GM23338 (cell line): ENCODE measurements around the gene RPL12. TPM values are rescaled to one million over a fixed set of nuclear protein-coding genes. Genes with fewer than 3 reads are reported as not detected.
A peak's percentile ranks its signal among the peaks of the same experiment; 100 is the strongest.

Source experiments
- ATAC-seq: fragments of 200-7000 bp; cut with Tn5 transposase; 3 replicates; pipeline ENCODE4 v1.9.1; 2020
- DNase-seq: peaks from one replicate; pipeline ENCODE4 v3.0.0-alpha.2; 2015; ENCODE audit warnings: low spot score
- H2AFZ ChIP-seq: fragments of 200-600 bp; sonication (generic); 2 replicates; pipeline ENCODE4 v1.8.0; 2016; ENCODE audit warnings: antibody characterized with exemption, mild to moderate bottlenecking, moderate library complexity
- H3F3A ChIP-seq: fragments of 200-600 bp; sonication (generic); replicated peaks from 2 replicates; pipeline ENCODE4 v1.8.0; 2017; ENCODE audit warnings: antibody characterized with exemption, mixed run types, low read depth
- H3K27ac ChIP-seq: fragments of 200-600 bp; sonication (generic); 2 replicates; pipeline ENCODE4 v1.6.1; 2016; ENCODE audit warnings: low read depth
- H3K27me3 ChIP-seq: fragments of 200-600 bp; sonication (generic); 2 replicates; pipeline ENCODE4 v1.8.0; 2016; ENCODE audit warnings: mild to moderate bottlenecking, mixed run types, moderate library complexity; ENCODE audit not compliant: insufficient read depth
- H3K36me3 ChIP-seq: fragments of 200-600 bp; sonication (generic); 2 replicates; pipeline ENCODE4 v1.8.0; 2016; ENCODE audit warnings: mild to moderate bottlenecking; ENCODE audit not compliant: insufficient read depth
- H3K4me1 ChIP-seq: fragments of 200-600 bp; sonication (generic); 2 replicates; pipeline ENCODE4 v1.8.0; 2016; ENCODE audit warnings: mild to moderate bottlenecking, moderate library complexity; ENCODE audit not compliant: insufficient read depth
- H3K4me2 ChIP-seq: fragments of 200-600 bp; sonication (generic); 2 replicates; pipeline ENCODE4 v1.7.1; 2017; ENCODE audit warnings: mixed run types
- H3K4me3 ChIP-seq: fragments of 200-600 bp; sonication (generic); 2 replicates; pipeline ENCODE4 v1.6.1; 2016; ENCODE audit warnings: mixed run types
- H3K79me2 ChIP-seq: fragments of 200-600 bp; sonication (generic); replicated peaks from 2 replicates; pipeline ENCODE4 v1.8.0; 2017; ENCODE audit warnings: mild to moderate bottlenecking; ENCODE audit not compliant: insufficient read depth
- H3K9me2 ChIP-seq: fragments of 200-600 bp; sonication (generic); 2 replicates; pipeline ENCODE4 v1.8.0; 2017; ENCODE audit not compliant: insufficient read depth
- H4K20me1 ChIP-seq: fragments of 200-600 bp; sonication (generic); replicated peaks from 2 replicates; pipeline ENCODE4 v1.8.0; 2017; ENCODE audit warnings: mild to moderate bottlenecking; ENCODE audit not compliant: insufficient read depth
- H3K27ac Mint-ChIP-seq: 2 replicates; pipeline ENCODE4 v1.8.0; 2020; ENCODE audit warnings: inconsistent platforms, mild to moderate bottlenecking, moderate library complexity, mixed read lengths
- H3K27me3 Mint-ChIP-seq: 3 replicates; pipeline ENCODE4 v1.8.0; 2022; ENCODE audit warnings: low read depth, mild to moderate bottlenecking, moderate library complexity, mixed read lengths, inconsistent platforms; ENCODE audit not compliant: insufficient read depth, poor library complexity
- H3K36me3 Mint-ChIP-seq: 3 replicates; pipeline ENCODE4 v1.8.0; 2021; ENCODE audit warnings: low read depth, mild to moderate bottlenecking, inconsistent platforms, moderate library complexity, mixed read lengths
- H3K4me1 Mint-ChIP-seq: 3 replicates; pipeline ENCODE4 v1.8.0; 2020; ENCODE audit warnings: mild to moderate bottlenecking, inconsistent platforms, mixed read lengths
- H3K4me3 Mint-ChIP-seq: 3 replicates; pipeline ENCODE4 v1.8.0; 2021; ENCODE audit warnings: moderate library complexity, mild to moderate bottlenecking, inconsistent platforms, mixed read lengths
- H3K9me3 Mint-ChIP-seq: 3 replicates; pipeline ENCODE4 v1.8.0; 2020; ENCODE audit warnings: moderate library complexity, mild to moderate bottlenecking, inconsistent platforms, mixed read lengths
- CTCF ChIP-seq, 2 experiments: fragments of 200-600 bp in 1 of 2; sonication (generic) in 1 of 2; conservative IDR thresholded peaks; 2 replicates each; pipeline versions ENCODE4 v1.5.1 to v1.6.1; 2016 to 2017; ENCODE audit warnings: antibody characterized with exemption in 2 of 2, low read depth in 2 of 2, mild to moderate bottlenecking in 2 of 2, moderate library complexity in 1 of 2
- ETS1 ChIP-seq: IDR thresholded peaks from 2 replicates; pipeline ENCODE4 v1.6.1; 2016; ENCODE audit warnings: antibody characterized with exemption
- EZH2phosphoT487 ChIP-seq: fragments of 200-600 bp; sonication (generic); IDR thresholded peaks from one replicate; pipeline ENCODE4 v1.8.1; 2018; ENCODE audit warnings: antibody characterized with exemption; ENCODE audit not compliant: unreplicated experiment
- JUNB ChIP-seq: IDR thresholded peaks from one replicate; pipeline ENCODE4 v1.6.1; 2016; ENCODE audit warnings: antibody characterized with exemption; ENCODE audit not compliant: unreplicated experiment
- REST ChIP-seq: IDR thresholded peaks from one replicate; pipeline ENCODE4 v1.6.1; 2018; ENCODE audit warnings: antibody characterized with exemption; ENCODE audit not compliant: unreplicated experiment
- STAT1 ChIP-seq: IDR thresholded peaks from one replicate; pipeline ENCODE4 v1.6.1; 2016; ENCODE audit warnings: antibody characterized with exemption; ENCODE audit not compliant: unreplicated experiment
- polyA plus RNA-seq: library from polyadenylated mRNA; unstranded; fragments of >200 nt; fragmentation: Nextera tagmentation; extraction: Ambion mirVana; gene quantifications from 2 replicates; pipeline ENCODE4 v1.2.1, GENCODE V29; 2016
- total RNA-seq: library from RNA; depleted of rRNA; stranded (reverse); fragments of >200 nt; shearing (Covaris generic); gene quantifications from 2 replicates; pipeline ENCODE4 v1.2.3, GENCODE V29; 2014

The RPL12 gene
- total and polyA plus RNA-seq, 2 experiments from 2014 or later, result 2,121 to 2,596 TPM

- no peak for TF ChIP-seq ETS1
- no peak for TF ChIP-seq STAT1
- TF ChIP-seq JUNB, result no peak
- TF ChIP-seq REST, result no peak
- TF ChIP-seq EZH2phosphoT487, result no peak
These were observed 12.8 kb downstream of the RPL12 start (continued) for GRCh38 chr9:127438394-127438793.

GRCh38 chr9:127437497-127438264 is 13.5 kb downstream of the RPL12 start:
- Histone ChIP-seq H3K4me1 (no peaks in the 10 kb centered on the region), H3K79me2 (no peaks in the 10 kb centered on the region), H3K27ac (no peak overlapping the region), H4K20me1 (peaks cover 4% of the 10 kb centered on the region), H2AFZ (no peak overlapping the region), H3K4me2 (no peak overlapping the region), H3K36me3 (peaks cover 48% of the 10 kb centered on the region), H3K27me3 (no peaks in the 10 kb centered on the region), H3F3A (0 out of 2 replicates have a peak, but pooled peaks cover 5% of the 10 kb centered on the region), H3K4me3 (no peak overlapping the region), H3K9me2 (no peaks in the 10 kb centered on the region)
- DNase-seq, result peak; percentile 40
- Mint-ChIP-seq H3K4me3 (no peak overlapping the region), H3K4me1 (no peaks in the 10 kb centered on the region), H3K36me3 (peaks cover 89% of the 10 kb centered on the region), H3K27ac (no peak overlapping the region), H3K9me3 (no peaks in the 10 kb centered on the region), H3K27me3 (peaks cover 3% of the 10 kb centered on the region)
- TF ChIP-seq STAT1, result no peak
- peak in 1 of 2 experiments; percentile 46; a peak in 3 of 4 replicates for TF ChIP-seq CTCF (conservative IDR thresholded peaks at IDR 0.05; ENCODE audit: low read depth in 2 of 2)
- ATAC-seq, result peak; percentile 56; the same call in 2 of the 3 replicates
